GM23338 (cell line): ENCODE data around the gene FNDC3B. TPM values are rescaled to one million over a fixed set of nuclear protein-coding genes. Genes with fewer than 3 reads are reported as not detected.

ENCODE experiments used
- ATAC-seq: fragments of 200-7000 bp; cut with Tn5 transposase; 3 replicates; pipeline ENCODE4 v1.9.1; 2020
- DNase-seq: peaks from one replicate; pipeline ENCODE4 v3.0.0-alpha.2; 2015; ENCODE audit warnings: low spot score
- H2AFZ ChIP-seq: fragments of 200-600 bp; sonication (generic); 2 replicates; pipeline ENCODE4 v1.8.0; 2016; ENCODE audit warnings: antibody characterized with exemption, mild to moderate bottlenecking, moderate library complexity
- H3F3A ChIP-seq: fragments of 200-600 bp; sonication (generic); replicated peaks from 2 replicates; pipeline ENCODE4 v1.8.0; 2017; ENCODE audit warnings: antibody characterized with exemption, mixed run types, low read depth
- H3K27ac ChIP-seq: fragments of 200-600 bp; sonication (generic); 2 replicates; pipeline ENCODE4 v1.6.1; 2016; ENCODE audit warnings: low read depth
- H3K27me3 ChIP-seq: fragments of 200-600 bp; sonication (generic); 2 replicates; pipeline ENCODE4 v1.8.0; 2016; ENCODE audit warnings: mild to moderate bottlenecking, mixed run types, moderate library complexity; ENCODE audit not compliant: insufficient read depth
- H3K36me3 ChIP-seq: fragments of 200-600 bp; sonication (generic); 2 replicates; pipeline ENCODE4 v1.8.0; 2016; ENCODE audit warnings: mild to moderate bottlenecking; ENCODE audit not compliant: insufficient read depth
- H3K4me1 ChIP-seq: fragments of 200-600 bp; sonication (generic); 2 replicates; pipeline ENCODE4 v1.8.0; 2016; ENCODE audit warnings: mild to moderate bottlenecking, moderate library complexity; ENCODE audit not compliant: insufficient read depth
- H3K4me2 ChIP-seq: fragments of 200-600 bp; sonication (generic); 2 replicates; pipeline ENCODE4 v1.7.1; 2017; ENCODE audit warnings: mixed run types
- H3K4me3 ChIP-seq: fragments of 200-600 bp; sonication (generic); 2 replicates; pipeline ENCODE4 v1.6.1; 2016; ENCODE audit warnings: mixed run types
- H3K79me2 ChIP-seq: fragments of 200-600 bp; sonication (generic); replicated peaks from 2 replicates; pipeline ENCODE4 v1.8.0; 2017; ENCODE audit warnings: mild to moderate bottlenecking; ENCODE audit not compliant: insufficient read depth
- H3K9me2 ChIP-seq: fragments of 200-600 bp; sonication (generic); 2 replicates; pipeline ENCODE4 v1.8.0; 2017; ENCODE audit not compliant: insufficient read depth
- H4K20me1 ChIP-seq: fragments of 200-600 bp; sonication (generic); replicated peaks from 2 replicates; pipeline ENCODE4 v1.8.0; 2017; ENCODE audit warnings: mild to moderate bottlenecking; ENCODE audit not compliant: insufficient read depth
- H3K27ac Mint-ChIP-seq: 2 replicates; pipeline ENCODE4 v1.8.0; 2020; ENCODE audit warnings: inconsistent platforms, mild to moderate bottlenecking, moderate library complexity, mixed read lengths
- H3K27me3 Mint-ChIP-seq: 3 replicates; pipeline ENCODE4 v1.8.0; 2022; ENCODE audit warnings: low read depth, mild to moderate bottlenecking, moderate library complexity, mixed read lengths, inconsistent platforms; ENCODE audit not compliant: insufficient read depth, poor library complexity
- H3K36me3 Mint-ChIP-seq: 3 replicates; pipeline ENCODE4 v1.8.0; 2021; ENCODE audit warnings: low read depth, mild to moderate bottlenecking, inconsistent platforms, moderate library complexity, mixed read lengths
- H3K4me1 Mint-ChIP-seq: 3 replicates; pipeline ENCODE4 v1.8.0; 2020; ENCODE audit warnings: mild to moderate bottlenecking, inconsistent platforms, mixed read lengths
- H3K4me3 Mint-ChIP-seq: 3 replicates; pipeline ENCODE4 v1.8.0; 2021; ENCODE audit warnings: moderate library complexity, mild to moderate bottlenecking, inconsistent platforms, mixed read lengths
- H3K9me3 Mint-ChIP-seq: 3 replicates; pipeline ENCODE4 v1.8.0; 2020; ENCODE audit warnings: moderate library complexity, mild to moderate bottlenecking, inconsistent platforms, mixed read lengths
- EZH2 ChIP-seq: fragments of 200-600 bp; sonication (generic); IDR thresholded peaks from one replicate; pipeline ENCODE4 v1.8.0; 2017; ENCODE audit warnings: antibody characterized with exemption, mild to moderate bottlenecking, low read depth; ENCODE audit not compliant: unreplicated experiment
- NANOG ChIP-seq: IDR thresholded peaks from 2 replicates; pipeline ENCODE4 v1.6.1; 2016; ENCODE audit warnings: antibody characterized with exemption, borderline replicate concordance
- STAT1 ChIP-seq: IDR thresholded peaks from one replicate; pipeline ENCODE4 v1.6.1; 2016; ENCODE audit warnings: antibody characterized with exemption; ENCODE audit not compliant: unreplicated experiment
- ZNF331 ChIP-seq: fragments of 250-450 bp; sonication (Bioruptor Pico); IDR thresholded peaks from 2 replicates; pipeline ENCODE4 v1.5.0; 2020; ENCODE audit warnings: low read depth, mild to moderate bottlenecking, moderate library complexity
- polyA plus RNA-seq: library from polyadenylated mRNA; unstranded; fragments of >200 nt; fragmentation: Nextera tagmentation; extraction: Ambion mirVana; gene quantifications from 2 replicates; pipeline ENCODE4 v1.2.1, GENCODE V29; 2016
- total RNA-seq: library from RNA; depleted of rRNA; stranded (reverse); fragments of >200 nt; shearing (Covaris generic); gene quantifications from 2 replicates; pipeline ENCODE4 v1.2.3, GENCODE V29; 2014
- TF ChIP-seq, protein P1 (sequence below): fragments of 250-450 bp; sonication (Bioruptor Pico); IDR thresholded peaks from 2 replicates; pipeline ENCODE4 v1.5.0; 2020; ENCODE audit warnings: mild to moderate bottlenecking, moderate library complexity
- TF ChIP-seq, protein P2 (sequence below): IDR thresholded peaks from 2 replicates; pipeline ENCODE4 v1.6.1; 2016; ENCODE audit warnings: antibody characterized with exemption

Gene FNDC3B
- total and polyA plus RNA-seq, 2 experiments from 2014 or later, result 19.1 to 55.4 TPM

- Mint-ChIP-seq H3K4me1 (peaks cover 27% of the 10 kb centered on the region), H3K27ac (no peak overlapping the region; the same call in 1 of the 2 replicates), H3K27me3 (no peaks in the 10 kb centered on the region), H3K4me3 (no peak overlapping the region), H3K9me3 (no peaks in the 10 kb centered on the region; the same call in 2 of the 3 replicates), H3K36me3 (peaks cover 34% of the 10 kb centered on the region)
- TF ChIP-seq EZH2, result no peak
- TF ChIP-seq, protein P1, sequence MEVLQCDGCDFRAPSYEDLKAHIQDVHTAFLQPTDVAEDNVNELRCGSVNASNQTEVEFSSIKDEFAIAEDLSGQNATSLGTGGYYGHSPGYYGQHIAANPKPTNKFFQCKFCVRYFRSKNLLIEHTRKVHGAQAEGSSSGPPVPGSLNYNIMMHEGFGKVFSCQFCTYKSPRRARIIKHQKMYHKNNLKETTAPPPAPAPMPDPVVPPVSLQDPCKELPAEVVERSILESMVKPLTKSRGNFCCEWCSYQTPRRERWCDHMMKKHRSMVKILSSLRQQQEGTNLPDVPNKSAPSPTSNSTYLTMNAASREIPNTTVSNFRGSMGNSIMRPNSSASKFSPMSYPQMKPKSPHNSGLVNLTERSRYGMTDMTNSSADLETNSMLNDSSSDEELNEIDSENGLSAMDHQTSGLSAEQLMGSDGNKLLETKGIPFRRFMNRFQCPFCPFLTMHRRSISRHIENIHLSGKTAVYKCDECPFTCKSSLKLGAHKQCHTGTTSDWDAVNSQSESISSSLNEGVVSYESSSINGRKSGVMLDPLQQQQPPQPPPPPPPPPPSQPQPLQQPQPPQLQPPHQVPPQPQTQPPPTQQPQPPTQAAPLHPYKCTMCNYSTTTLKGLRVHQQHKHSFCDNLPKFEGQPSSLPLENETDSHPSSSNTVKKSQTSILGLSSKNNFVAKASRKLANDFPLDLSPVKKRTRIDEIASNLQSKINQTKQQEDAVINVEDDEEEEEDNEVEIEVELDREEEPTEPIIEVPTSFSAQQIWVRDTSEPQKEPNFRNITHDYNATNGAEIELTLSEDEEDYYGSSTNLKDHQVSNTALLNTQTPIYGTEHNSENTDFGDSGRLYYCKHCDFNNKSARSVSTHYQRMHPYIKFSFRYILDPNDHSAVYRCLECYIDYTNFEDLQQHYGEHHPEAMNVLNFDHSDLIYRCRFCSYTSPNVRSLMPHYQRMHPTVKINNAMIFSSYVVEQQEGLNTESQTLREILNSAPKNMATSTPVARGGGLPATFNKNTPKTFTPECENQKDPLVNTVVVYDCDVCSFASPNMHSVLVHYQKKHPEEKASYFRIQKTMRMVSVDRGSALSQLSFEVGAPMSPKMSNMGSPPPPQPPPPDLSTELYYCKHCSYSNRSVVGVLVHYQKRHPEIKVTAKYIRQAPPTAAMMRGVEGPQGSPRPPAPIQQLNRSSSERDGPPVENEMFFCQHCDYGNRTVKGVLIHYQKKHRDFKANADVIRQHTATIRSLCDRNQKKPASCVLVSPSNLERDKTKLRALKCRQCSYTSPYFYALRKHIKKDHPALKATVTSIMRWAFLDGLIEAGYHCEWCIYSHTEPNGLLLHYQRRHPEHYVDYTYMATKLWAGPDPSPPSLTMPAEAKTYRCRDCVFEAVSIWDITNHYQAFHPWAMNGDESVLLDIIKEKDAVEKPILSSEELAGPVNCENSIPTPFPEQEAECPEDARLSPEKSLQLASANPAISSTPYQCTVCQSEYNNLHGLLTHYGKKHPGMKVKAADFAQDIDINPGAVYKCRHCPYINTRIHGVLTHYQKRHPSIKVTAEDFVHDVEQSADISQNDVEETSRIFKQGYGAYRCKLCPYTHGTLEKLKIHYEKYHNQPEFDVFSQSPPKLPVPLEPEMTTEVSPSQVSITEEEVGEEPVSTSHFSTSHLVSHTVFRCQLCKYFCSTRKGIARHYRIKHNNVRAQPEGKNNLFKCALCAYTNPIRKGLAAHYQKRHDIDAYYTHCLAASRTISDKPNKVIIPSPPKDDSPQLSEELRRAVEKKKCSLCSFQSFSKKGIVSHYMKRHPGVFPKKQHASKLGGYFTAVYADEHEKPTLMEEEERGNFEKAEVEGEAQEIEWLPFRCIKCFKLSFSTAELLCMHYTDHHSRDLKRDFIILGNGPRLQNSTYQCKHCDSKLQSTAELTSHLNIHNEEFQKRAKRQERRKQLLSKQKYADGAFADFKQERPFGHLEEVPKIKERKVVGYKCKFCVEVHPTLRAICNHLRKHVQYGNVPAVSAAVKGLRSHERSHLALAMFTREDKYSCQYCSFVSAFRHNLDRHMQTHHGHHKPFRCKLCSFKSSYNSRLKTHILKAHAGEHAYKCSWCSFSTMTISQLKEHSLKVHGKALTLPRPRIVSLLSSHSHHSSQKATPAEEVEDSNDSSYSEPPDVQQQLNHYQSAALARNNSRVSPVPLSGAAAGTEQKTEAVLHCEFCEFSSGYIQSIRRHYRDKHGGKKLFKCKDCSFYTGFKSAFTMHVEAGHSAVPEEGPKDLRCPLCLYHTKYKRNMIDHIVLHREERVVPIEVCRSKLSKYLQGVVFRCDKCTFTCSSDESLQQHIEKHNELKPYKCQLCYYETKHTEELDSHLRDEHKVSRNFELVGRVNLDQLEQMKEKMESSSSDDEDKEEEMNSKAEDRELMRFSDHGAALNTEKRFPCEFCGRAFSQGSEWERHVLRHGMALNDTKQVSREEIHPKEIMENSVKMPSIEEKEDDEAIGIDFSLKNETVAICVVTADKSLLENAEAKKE, result no peak
- no peaks in the 10 kb centered on the region for H3F3A ChIP-seq
- no peaks in the 10 kb centered on the region for H3K79me2 ChIP-seq
- H3K36me3 ChIP-seq, result peaks cover 9% of the 10 kb centered on the region; the same call in 1 of the 2 replicates
- H3K4me2 ChIP-seq, result no peak overlapping the region
- H2AFZ ChIP-seq, result no peak overlapping the region
- no peaks in the 10 kb centered on the region for H3K27me3 ChIP-seq
- H4K20me1 ChIP-seq, result peaks cover 3% of the 10 kb centered on the region; the same call in 1 of the 2 replicates
- peaks cover 5% of the 10 kb centered on the region; the same call in 1 of the 2 replicates for H3K4me1 ChIP-seq
- DNase-seq (no peak), ATAC-seq (no peak)
- no peaks in the 10 kb centered on the region for H3K9me2 ChIP-seq
- H3K4me3 ChIP-seq, result no peak overlapping the region
- no peak overlapping the region for H3K27ac ChIP-seq
Observed at GRCh38 chr3:172316758-172317157, 277.4 kb downstream of the FNDC3B start.

GRCh38 chr3:172317481-172317880, 278.1 kb downstream of the FNDC3B start:
- H4K20me1 ChIP-seq, result peaks cover 3% of the 10 kb centered on the region; the same call in 1 of the 2 replicates
- no peaks in the 10 kb centered on the region for H3K9me2 ChIP-seq
- ATAC-seq (no peak), DNase-seq (no peak)
- H3K27me3 ChIP-seq, result no peaks in the 10 kb centered on the region
- no peak overlapping the region for H3K27ac ChIP-seq
- no peak overlapping the region for H2AFZ ChIP-seq
- TF ChIP-seq NANOG (no peak), ZNF331 (CRISPR knock-in tag) (no peak), STAT1 (no peak)
- TF ChIP-seq, protein P2, sequence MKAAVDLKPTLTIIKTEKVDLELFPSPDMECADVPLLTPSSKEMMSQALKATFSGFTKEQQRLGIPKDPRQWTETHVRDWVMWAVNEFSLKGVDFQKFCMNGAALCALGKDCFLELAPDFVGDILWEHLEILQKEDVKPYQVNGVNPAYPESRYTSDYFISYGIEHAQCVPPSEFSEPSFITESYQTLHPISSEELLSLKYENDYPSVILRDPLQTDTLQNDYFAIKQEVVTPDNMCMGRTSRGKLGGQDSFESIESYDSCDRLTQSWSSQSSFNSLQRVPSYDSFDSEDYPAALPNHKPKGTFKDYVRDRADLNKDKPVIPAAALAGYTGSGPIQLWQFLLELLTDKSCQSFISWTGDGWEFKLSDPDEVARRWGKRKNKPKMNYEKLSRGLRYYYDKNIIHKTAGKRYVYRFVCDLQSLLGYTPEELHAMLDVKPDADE, result no peak
- H3F3A ChIP-seq, result no peaks in the 10 kb centered on the region
- peaks cover 9% of the 10 kb centered on the region; the same call in 1 of the 2 replicates for H3K36me3 ChIP-seq
- peaks cover 5% of the 10 kb centered on the region; the same call in 1 of the 2 replicates for H3K4me1 ChIP-seq
- H3K4me2 ChIP-seq, result no peak overlapping the region
- Mint-ChIP-seq H3K4me3 (no peak overlapping the region), H3K27ac (no peak overlapping the region), H3K4me1 (peaks cover 21% of the 10 kb centered on the region), H3K27me3 (peaks cover 2% of the 10 kb centered on the region), H3K9me3 (no peaks in the 10 kb centered on the region; the same call in 2 of the 3 replicates), H3K36me3 (peaks cover 29% of the 10 kb centered on the region)
- no peak overlapping the region for H3K4me3 ChIP-seq
- no peaks in the 10 kb centered on the region for H3K79me2 ChIP-seq
